ENCODE data around the gene DOCK10. TPM values are rescaled to one million over a fixed set of nuclear protein-coding genes. Genes with fewer than 3 reads are reported as not detected.

Gene DOCK10
- total and polyA plus RNA-seq, 9 of the 15 experiments (the other 6 are each of a cell fraction or from before 2014, with no cell fraction given): 0.01 to 0.87 (median 0.18) TPM

GRCh38 chr2:224957540-224958461 lies 84.5 kb downstream of the DOCK10 start:
- no peak for FAIRE-seq
- no peak for DNase-seq (ENCODE audit: extremely low read depth in 1 of 4, low spot score in 3 of 4)
- TF ChIP-seq ARID2 (IDR thresholded peaks at IDR 0.05) (no peak), HSF4 (CRISPR knock-in tag; IDR thresholded peaks at IDR 0.05; ENCODE audit: borderline replicate concordance) (no peak), TRIM25 (IDR thresholded peaks at IDR 0.05; ENCODE audit: borderline replicate concordance) (no peak), PREB (CRISPR knock-in tag; IDR thresholded peaks at IDR 0.05) (no peak), ZNF740 (CRISPR knock-in tag; IDR thresholded peaks at IDR 0.05) (no peak), ZNF740 (tag; IDR thresholded peaks at IDR 0.05) (no peak), SRSF3 (IDR thresholded peaks at IDR 0.05; ENCODE audit: insufficient read depth, low read length) (no peak), HNRNPL (IDR thresholded peaks at IDR 0.05; ENCODE audit: low read depth, low read length) (no peak), E2F8 (IDR thresholded peaks at IDR 0.05; ENCODE audit: low read depth, partially characterized antibody) (no peak), TCF3 (CRISPR knock-in tag; IDR thresholded peaks at IDR 0.05) (no peak), PHF20 (IDR thresholded peaks at IDR 0.05; ENCODE audit: partially characterized antibody) (no peak), NEUROD1 (IDR thresholded peaks at IDR 0.05; ENCODE audit: borderline replicate concordance, low read depth, low read length, partially characterized antibody) (no peak), IRF9 (tag; IDR thresholded peaks at IDR 0.05) (no peak)

More at GRCh38 chr2:224957540-224958461, 84.5 kb downstream of the DOCK10 start:
- 2% methylated on average over 8 of the region's 8 CpGs for WGBS (ENCODE audit: insufficient coverage, low coverage, missing lambda C conversion rate)
- ATAC-seq: no peak
- in situ Hi-C loops (cut with MboI) (no loop called here), intact Hi-C loops (cut with micrococcal nuclease) (no loop called here)
- no peaks in the 10 kb centered on the region for H3K36me3 ChIP-seq (ENCODE audit: control insufficient read depth, insufficient read depth, low read length)
- H3K9ac ChIP-seq (ENCODE audit: insufficient read depth in 1 of 2, low read depth in 2 of 2, low read length in 2 of 2): no peak overlapping the region
- H3K27me3 ChIP-seq (ENCODE audit: control insufficient read depth in 2 of 2, insufficient read depth in 2 of 2, low read length in 2 of 2): no peaks in the 10 kb centered on the region
- no peaks in the 10 kb centered on the region for H3K9me1 ChIP-seq (ENCODE audit: control insufficient read depth, insufficient read depth, low read length)
- no TSS peak for BruUV-seq (replicated peaks)
- no peak overlapping the region for H2AFZ ChIP-seq (ENCODE audit: low read depth, low read length)
- ChIA-PET POLR2A (no interaction called here), CTCF (ENCODE audit: low intra/inter-chr PET ratio) (no interaction called here)
- no peak overlapping the region for H3K27ac ChIP-seq (ENCODE audit: extremely low read depth, low read depth, low read length)
- H4K20me1 ChIP-seq (replicated peaks; ENCODE audit: control insufficient read depth, insufficient read depth, low read length): no peaks in the 10 kb centered on the region
- no peaks in the 10 kb centered on the region for H3K4me1 ChIP-seq (replicated peaks in 1 of 2; ENCODE audit: control insufficient read depth in 2 of 2, insufficient read depth in 2 of 2, low read length in 2 of 2)
- H3K79me2 ChIP-seq (ENCODE audit: control insufficient read depth, insufficient read depth, low read length): no peaks in the 10 kb centered on the region
- H3K4me3 ChIP-seq: no peak overlapping the region
- H3K4me2 ChIP-seq (ENCODE audit: insufficient read depth, low read length): no peak overlapping the region
- H3K9me3 ChIP-seq (replicated peaks; ENCODE audit: control insufficient read depth, insufficient read depth, low read depth, low read length): no peaks in the 10 kb centered on the region

All from K562 (cell line).